WTC11 (cell line): Measurements from ENCODE around the gene GZMA.

Experiments used
- NR3C1 ChIP-seq: sonication (generic); formaldehyde crosslinking; conservative IDR thresholded peaks from 2 replicates; pipeline ENCODE4 v1.8.1; 2023; ENCODE audit warnings: low read depth, mild to moderate bottlenecking, missing genetic modification reagents
- ZNF121 ChIP-seq: sonication (generic); formaldehyde crosslinking; IDR thresholded peaks from 2 replicates; pipeline ENCODE4 v1.8.0; 2023; ENCODE audit warnings: missing genetic modification reagents
- TF ChIP-seq, protein P1 (sequence below): fragments of 200-600 bp; IDR thresholded peaks from 2 replicates; pipeline ENCODE4 v1.8.0; 2022; ENCODE audit warnings: antibody characterized with exemption

GRCh38 chr5:55081541-55081940, 20.9 kb upstream of the GZMA start:
- TF ChIP-seq ZNF121 (CRISPR knock-in tag), result no peak
- no peak for TF ChIP-seq NR3C1
- TF ChIP-seq, protein P1, sequence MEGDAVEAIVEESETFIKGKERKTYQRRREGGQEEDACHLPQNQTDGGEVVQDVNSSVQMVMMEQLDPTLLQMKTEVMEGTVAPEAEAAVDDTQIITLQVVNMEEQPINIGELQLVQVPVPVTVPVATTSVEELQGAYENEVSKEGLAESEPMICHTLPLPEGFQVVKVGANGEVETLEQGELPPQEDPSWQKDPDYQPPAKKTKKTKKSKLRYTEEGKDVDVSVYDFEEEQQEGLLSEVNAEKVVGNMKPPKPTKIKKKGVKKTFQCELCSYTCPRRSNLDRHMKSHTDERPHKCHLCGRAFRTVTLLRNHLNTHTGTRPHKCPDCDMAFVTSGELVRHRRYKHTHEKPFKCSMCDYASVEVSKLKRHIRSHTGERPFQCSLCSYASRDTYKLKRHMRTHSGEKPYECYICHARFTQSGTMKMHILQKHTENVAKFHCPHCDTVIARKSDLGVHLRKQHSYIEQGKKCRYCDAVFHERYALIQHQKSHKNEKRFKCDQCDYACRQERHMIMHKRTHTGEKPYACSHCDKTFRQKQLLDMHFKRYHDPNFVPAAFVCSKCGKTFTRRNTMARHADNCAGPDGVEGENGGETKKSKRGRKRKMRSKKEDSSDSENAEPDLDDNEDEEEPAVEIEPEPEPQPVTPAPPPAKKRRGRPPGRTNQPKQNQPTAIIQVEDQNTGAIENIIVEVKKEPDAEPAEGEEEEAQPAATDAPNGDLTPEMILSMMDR, result no peak
